ENCODE data around the gene B4GALT2.

Gene B4GALT2

DNA sequence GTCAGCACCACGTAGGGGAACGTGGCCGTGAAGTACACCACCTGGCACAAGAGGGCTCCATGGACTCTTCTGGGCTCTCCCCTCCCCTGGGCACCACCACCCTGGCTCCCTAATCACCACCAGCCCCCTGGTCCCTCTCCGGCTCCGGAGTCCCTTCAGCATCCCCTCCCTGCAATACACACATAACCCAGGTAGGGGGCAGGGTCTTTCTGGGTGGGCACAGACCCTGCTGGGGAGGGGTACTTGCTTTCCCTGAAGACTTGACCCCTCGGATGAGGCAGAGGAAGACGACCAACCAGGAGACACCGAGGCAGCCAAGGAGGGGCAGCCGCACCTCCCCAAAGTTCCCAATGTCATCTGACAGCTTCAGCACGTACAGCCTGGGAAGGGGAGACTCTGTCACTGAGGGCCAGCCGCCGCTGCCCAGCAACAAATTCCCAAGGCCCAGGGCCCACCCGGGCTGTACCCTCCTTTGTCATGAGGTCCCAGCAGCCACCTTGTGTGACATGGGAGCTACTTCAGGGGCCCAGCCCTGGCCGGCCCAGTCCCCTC, 23.7 kb downstream of the B4GALT2 start:
- no peak for DNase-seq (ENCODE audit: low read depth)

DNA sequence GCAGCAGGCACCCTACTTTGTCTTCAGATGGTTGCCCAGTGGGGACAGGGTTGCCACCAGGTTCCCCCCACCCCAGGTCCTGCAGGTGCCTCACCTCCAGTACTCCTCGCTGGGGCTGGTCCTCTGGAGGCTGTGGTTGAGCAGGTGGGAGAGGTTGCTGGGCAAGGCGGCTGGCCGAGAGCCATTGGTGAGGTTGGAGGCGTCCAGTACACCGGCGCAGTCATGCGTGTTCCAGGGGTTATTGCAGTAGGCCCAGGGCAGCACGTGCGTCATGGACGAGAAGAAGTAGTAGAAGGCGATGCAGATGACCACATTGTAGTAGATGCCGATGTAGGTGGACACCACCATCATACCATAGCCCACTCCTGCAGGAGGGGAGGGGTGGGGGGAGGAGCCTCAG, 29.2 kb downstream of the B4GALT2 start:
- DNase-seq (ENCODE audit: low read depth), result no peak

DNA sequence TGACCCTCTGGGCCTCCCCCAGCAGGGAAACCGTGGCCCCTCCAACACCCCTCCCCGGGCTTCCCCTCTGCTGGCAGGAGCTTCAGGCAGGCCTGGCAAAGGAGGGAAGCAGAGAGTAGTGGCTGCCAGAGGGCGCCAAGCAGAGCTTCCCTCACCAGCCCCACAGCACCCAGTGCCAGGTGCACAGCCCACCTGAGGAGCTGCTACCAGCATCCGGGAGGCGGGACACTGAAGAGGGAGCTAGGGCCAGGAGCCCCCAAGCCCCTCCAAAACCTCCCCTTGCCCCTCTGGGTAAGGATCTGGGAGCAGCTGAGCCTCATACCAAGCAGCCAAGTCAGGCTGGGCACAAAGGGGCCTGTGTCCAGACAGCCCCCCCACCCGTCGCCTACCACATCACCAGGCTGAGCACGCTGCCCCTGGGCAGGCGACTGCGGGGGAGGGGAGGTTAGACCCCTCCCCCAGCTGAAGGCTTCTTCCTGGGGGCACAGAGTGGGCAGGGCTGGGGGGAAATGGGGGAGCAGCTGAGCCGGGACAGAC, 32.0 kb downstream of the B4GALT2 start:
- no peak for DNase-seq (ENCODE audit: low read depth)

DNA sequence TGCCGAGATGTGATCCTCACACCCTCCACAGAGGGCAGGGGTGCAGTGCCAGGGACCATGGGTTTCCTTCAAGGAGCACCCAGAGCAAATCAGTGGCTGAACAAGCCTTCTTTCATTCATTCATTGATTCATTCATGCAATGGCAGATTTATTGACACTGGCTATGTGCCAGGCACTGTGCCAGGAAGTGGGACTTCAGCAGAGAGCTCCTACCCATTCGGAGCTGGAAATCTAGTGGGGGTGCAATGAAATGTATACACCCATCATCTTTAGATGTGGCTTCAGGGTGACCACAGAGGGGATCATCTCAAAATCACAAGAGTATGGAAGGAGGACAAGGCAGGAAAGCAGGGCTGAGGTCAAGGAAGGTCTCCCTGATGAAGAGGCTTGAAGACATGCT, 33.4 kb downstream of the B4GALT2 start:
- DNase-seq (ENCODE audit: low read depth), result no peak

DNA sequence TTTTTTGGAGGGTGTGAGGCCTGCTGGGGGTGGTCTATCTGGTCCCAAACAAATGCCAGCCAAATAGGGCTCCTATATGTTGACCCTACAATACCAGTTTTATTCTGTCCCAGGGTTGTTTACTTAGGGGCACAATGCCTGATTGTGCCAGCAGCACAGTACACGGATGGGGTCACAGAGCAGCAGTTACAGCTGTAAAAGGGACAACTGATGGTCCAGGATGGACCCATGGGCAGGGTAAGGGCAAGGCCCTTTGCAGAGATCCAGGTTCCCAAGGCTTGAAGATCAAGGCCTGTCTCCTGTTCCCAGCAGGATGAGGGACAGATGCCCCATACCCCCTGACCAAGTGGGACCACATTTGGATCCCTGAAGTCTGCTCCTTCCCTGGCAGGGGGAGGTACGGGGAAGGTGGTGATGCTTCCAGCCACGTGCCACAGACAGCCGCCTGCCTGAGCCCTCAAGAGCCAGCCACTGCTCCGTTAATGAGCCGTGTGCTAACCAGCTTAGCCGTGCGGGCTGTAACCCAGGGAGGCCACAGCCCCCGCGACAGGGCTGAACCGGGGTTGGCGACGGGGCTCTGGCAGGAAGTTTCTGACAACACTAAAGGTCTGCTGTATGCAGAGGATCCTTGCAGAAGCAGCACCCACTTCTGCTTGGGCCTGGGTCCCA, 34.1 kb downstream of the B4GALT2 start:
- DNase-seq (ENCODE audit: low read depth), result no peak

DNA sequence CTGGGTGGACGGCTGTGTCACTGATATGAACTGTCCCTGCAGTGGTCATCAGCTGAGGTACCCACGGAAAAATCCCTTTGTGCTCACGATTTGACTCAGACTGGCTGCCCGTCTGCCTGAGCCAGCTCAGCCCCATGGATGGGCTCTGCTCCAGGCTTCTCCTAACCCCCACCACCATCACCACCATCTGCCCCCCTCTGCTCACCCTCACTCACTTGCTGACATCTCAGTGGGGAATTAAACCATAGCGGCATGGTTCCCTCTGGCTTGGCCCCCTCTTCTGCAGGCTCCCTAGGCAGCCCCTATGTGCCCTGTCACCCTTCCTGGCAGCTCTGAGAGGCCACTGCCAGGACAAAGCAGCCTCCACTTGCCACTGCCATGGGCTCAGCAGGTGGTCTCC, 34.9 kb downstream of the B4GALT2 start:
- DNase-seq (ENCODE audit: low read depth), result no peak

DNA sequence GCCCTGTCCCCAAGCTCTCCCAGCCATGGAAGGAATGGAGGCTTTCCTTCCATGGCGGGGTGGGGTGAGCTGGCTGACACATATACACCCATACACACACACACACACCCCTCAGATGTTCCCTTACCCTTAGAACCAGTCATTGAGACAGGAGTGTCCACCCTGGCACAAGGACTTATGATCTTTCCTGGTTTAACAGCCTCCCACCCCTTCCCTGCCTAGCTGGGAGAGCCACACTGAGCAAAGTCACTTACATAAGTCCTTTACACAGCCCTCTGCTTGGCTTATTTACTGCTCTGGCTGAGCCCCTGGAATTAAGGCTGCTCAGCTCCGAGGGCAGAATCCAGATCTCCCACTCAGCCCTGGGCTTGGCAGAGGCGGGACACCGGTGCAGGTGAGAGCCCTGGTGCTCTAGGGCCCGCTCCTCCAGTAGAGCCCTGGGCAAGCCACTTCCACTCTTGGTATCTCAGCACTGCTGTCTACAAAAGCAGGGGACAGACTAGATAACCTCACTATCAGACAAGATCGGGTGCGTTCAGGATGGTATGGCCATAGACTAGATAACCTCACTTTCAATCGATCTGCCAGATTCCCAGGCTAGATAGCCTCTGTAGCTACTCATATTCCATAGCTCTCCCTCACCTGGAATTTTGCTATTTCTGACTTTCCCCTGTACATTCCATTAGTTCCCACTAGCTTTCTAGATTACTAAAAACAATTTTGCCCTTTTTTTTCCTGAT, 35.5 kb downstream of the B4GALT2 start:
- DNase-seq (ENCODE audit: low read depth), result no peak

DNA sequence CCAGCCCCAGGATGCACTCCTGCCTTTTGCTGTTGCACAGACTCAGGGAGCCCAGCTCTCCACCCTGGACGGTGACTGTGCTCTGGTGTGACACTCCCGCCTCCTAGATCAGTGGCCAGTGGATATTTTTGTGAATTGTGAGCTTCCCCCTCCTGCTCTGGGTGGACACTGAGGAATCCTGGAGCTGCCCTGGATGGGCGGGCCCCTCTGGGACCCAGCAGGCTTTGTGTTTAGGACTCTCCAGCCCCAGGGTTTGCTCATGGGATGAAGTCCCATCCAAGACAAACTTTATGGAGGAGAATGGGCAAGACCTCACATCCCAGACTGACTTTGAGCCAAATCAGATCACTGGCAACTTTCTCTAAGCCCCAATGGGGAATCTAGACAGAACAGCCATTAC, 36.2 kb downstream of the B4GALT2 start:
- no peak for DNase-seq (ENCODE audit: low read depth)

DNA sequence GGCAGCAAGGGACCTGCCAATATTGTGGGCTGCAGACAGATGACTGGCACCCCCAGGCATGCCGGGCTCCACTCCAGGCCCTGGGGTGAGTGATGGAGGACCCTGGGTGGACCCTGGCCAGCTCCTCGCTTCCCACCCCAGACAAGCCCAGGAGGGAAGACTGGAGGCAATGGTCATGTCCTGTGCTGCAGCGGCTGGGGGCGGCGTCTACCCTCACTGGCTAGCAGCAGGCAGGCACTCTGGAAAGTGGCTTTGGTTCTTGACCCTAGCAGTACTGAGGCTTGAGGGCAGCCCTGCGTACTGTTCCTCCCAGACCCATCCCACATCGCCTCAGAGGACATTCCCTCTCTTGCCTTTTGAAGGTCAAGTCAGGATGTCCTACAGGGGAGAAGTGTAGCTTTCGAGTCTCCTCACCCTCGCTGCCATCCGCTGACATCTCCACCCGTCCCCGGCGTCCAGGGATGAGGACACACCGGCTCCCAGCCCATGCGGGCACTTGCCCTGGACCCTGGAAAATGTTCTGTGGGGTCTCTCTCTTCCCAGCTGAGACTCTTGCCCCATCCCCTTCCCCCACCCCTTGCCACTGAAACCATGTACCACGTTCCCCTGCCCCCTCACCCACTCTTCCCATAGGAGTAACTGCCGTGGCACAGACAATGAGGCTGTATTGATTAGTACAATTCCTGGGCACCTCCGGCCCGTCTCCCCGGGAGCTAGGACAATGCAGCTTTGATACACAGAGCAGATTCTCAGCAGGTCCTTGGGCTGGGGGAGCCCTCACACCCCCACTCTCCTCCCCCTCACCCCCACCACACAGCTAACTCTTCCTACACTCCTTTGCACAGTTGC, 37.3 kb downstream of the B4GALT2 start:
- DNase-seq (ENCODE audit: low read depth), result no peak

DNA sequence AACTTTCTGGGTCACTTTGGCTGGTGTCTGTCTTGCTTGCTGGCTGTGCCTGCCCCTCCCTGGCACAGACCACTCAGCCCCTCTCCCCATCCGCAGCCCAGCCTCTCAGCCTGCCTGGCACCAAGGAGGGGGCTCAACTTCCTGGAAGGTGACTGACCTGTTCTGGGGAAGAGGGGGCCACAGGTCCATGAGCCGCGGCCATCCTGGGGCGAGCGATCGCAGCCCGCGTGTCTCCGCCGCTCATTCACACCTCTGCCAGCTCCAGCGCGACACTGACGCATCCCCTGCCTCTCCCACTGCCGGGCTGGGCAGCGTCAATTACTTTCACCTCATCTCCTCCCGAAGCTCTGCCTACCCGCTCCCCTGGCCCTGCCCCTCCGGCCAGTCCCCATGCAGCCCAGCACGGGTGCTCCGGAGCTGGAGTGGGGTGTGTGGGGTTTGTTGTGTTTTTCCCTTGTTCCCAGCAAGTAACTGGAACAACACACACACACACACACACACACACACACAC, 37.9 kb downstream of the B4GALT2 start:
- DNase-seq (ENCODE audit: low read depth), result no peak

DNA sequence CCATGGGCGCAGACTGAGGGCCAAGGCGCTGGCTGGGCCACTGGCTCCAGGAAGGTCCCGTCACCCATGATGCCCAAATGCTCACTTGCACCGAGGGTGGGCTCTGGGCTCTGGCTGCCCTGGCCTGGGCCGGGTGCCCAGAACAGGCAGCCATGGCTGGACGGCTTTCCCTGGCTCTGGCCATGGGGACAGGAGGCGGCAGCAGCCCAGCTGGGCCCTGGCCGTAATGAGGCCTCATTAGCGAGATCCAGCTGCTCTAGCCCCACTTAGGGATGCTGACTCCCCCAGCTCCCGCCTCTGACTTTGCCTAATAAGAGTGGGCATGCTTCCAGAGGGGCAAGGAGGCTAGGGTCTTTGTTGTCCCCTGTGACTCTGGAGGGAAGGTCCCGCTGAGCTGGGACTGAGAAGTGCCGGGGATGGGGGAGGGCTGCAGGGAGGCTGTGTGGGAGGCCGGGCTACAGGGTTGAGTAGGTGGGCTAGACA, 40.5 kb downstream of the B4GALT2 start:
- DNase-seq (ENCODE audit: low read depth), result no peak

DNA sequence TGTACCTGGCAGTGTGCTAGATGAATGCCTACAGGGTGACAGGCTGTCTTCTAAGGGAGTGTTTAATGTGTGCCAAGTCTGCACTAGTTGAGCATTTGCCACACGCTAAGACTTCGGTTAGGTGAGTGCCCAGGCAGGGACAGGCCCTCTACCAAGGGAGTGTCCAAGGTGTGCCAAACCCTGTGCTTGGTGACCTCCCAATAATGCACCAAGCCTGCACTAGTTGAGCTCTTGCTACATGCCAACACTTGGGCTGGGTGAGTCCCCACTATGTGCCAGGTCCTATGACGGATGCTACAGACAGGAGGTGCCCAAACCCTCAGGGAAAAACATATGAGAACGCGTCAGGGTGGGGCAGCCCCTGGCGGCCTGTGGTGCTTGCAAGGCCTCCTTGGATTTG, 41.5 kb downstream of the B4GALT2 start:
- DNase-seq (ENCODE audit: low read depth), result no peak

DNA sequence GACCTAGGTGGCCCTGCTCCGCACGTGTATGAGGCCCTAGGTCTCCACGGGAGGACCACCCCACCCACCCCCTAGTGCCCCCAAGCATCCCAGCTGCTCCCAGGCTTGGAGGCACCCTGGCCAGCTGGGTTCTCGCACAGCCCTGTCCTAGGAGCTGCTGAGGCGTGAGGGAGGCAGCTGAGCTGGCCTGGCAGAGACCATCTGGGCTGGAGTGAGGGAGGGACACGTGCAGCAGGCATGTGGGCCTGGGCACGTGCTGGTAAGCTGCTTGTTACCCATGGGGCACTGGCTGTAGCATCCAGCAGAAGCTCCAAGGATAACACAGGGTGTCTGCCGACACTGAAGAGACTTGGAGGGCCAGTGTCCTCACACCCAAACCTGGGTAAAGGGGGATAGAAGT, 42.1 kb downstream of the B4GALT2 start:
- DNase-seq (ENCODE audit: low read depth), result no peak

DNA sequence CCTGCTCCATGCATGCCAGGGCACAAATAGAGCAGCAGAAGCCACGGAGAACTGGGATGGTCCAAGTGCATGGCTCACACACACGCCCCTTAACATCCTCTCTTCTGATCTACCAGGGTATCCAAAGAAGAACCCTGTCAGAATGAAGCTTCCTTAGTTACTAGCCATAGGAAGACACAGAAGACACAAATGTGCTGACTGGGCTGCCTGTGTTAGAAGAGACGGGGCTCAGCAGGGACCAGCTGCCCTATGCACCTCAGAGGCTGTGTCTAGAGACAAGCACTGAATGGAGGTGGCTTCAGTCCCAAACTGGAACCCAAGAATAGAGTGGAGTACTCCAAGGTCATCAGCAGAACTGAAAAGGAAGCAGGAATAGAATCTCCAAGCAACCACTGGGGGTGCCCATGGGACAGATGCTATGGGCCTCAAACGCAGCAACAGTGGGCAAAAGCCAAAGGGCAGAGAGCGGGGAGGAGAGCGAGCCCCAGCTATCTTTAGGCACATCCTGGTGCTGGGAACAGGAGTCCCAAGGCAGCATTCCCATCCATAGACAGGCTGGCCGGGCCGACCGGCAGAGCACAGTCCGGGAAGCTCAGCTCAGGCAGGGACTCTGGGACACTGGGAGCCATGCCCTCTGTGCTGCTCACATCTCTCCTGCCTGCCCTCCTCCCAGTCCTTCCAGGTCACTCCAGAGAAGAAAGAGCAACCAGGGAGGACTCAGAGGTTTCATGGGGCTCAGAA, 42.7 kb downstream of the B4GALT2 start:
- DNase-seq (ENCODE audit: low read depth), result no peak

DNA sequence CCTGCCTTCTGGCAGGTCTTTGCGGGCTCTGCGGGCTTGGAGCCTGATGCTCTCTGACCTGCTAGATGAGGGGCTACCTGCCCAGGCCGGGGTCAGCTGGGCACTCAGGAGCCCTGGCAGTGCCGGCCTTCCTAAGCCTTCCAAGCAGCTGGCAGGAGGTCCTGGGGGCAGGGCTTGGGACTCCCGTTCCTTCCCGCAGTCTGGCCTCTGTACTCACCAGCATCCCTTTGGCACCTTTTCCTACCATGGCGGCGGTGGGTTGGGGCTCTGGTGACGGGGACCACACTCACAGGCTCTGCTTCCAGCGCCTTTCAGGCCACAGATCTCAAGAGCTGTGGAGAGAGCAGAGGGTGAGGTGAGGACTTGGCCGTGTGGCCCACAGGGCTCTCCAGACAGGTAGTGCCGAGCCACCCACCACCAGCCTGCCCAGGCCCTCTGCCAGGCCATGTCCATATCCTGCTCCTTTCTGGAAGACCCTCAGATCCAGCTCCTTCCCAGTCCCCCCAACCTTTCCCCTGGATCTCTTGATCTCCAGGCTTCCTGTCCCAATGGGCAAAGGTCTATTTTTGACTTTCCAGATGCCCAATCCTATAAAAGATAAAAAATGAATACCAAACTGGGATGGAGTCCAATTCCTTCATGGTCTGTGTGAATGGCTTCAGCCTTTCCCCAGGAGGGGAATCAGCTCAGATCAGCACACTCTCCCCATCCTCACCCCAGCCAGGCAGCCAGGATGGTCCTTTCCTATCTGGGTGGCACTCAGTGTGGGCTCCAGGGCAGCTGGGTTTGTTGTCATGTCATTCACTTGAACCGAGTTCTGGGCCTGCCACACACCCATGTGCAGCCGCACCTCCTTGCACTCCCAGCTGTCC, 45.3 kb downstream of the B4GALT2 start:
- DNase-seq (ENCODE audit: low read depth), result no peak

DNA sequence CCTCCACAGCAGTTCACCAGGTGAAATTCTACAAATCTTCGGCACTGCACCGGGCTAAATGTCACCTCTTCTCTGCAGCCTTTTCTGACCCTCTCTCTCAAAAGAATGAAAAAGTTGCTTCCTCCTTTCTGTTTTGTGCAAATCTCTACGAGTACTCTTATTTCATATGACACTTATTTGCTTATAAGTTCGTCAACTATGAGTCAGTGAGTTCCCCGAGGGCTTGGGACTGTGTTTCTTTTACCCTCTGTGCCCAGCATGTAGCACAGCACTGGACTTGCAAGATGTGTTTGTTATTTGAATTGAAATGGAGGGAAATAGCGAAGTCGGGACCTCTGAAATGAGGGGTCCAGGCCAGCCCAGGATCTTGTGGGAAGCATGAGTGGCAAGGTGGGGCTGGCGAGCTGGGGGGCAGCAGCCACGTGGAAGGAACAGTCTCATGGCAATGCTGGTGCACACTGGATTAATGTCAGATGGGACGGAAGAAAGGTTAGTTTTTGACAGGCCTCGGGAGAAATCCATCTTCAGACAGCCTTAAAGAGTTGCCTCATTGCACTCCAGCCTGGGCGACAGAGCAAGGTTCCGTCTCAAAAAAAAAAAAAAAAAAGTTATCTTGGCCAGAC, 46.0 kb downstream of the B4GALT2 start:
- no peak for DNase-seq (ENCODE audit: low read depth)

DNA sequence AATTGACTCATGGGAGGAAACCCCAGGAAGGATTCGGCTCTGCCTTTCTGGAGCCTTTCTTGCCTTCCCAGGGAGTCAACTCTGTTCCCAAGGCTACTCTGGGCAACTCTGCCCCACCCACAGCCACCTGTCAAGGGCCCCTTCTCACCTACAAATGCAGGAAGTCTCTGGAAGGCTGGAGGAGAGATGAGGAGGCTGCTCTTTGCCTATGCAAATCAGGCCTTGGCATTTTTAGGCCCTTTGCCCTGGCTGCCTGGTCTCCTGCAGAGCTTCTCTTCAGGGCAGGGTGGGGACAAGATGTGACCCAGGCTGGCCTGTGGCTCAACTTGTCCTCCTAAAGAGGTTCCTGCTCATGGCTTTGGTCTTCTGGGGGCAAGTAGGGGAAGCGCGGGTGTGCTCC, 46.8 kb downstream of the B4GALT2 start:
- no peak for DNase-seq (ENCODE audit: low read depth)

DNA sequence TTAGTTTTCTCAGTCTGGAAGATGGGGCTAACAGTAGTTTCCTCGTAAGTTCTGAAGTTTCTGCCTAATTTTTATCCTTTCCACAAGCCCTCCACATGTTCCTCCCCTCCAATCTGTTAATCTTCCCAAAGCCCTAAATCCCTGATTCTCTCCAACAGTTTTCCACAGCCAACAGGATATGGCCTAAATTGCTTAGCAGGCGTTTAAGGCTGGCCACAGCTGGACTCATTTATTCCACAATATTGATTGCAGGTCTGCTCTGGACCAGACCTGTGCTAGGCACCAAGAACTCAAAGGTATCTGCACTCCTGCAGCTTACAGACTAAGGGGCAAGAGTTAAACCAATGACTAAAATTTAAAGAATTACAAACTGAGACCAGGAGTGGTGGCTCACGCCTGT, 48.3 kb downstream of the B4GALT2 start:
- no peak for DNase-seq (ENCODE audit: low read depth)

DNA sequence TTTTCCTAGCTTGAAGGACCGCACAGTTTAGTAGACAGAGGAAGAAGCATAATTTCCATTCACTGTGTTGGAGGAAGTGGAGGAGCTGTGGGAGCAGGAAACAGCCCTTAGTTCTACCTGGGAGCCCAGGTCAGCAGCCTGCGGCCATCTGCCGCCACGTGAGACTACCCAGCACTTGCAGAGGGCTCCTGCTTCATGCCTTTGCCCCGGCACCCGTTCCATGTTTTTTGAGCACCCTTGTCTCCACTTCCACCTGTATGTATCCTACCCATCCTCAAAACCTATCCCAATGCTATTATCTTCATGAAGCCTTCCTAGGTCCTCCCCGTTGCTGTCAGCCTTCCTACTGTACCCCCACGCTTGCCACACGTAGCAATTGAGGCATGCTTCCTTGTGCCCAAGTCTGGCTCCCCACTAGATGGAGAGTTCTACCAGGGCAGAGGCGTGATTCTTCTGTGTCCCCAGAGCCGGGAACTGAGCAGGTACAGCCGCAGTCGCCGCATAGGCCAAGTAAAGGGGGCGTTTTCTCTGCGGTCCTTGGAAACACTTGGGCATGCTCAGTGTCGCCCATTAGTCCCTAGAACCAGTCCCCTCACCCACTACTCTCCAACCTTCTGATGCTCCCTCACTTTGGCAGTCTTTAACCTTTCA, 50.4 kb downstream of the B4GALT2 start:
- no peak for DNase-seq (ENCODE audit: low read depth)
